ENCODE measurements around the gene SUPT3H. TPM values are rescaled to one million over a fixed set of nuclear protein-coding genes. Genes with fewer than 3 reads are reported as not detected.

The SUPT3H gene
- total and polyA plus RNA-seq, 2 of the 8 experiments (the other 6 are each of a cell fraction or from before 2014, with no cell fraction given) = 18.8 to 23.0 TPM

- Histone ChIP-seq H3K79me1 (ENCODE audit: low read depth, low read length) (no peaks in the 10 kb centered on the region), H3K9me3 (ENCODE audit: insufficient read depth in 2 of 2, low read depth in 1 of 2, low read length in 1 of 2) (peaks cover 7% of the 10 kb centered on the region in 2 experiments; a peak in 3 of 4 replicates), H2BK120ac (replicated peaks; ENCODE audit: low read depth, low read length) (no peak overlapping the region), H3K4me2 (ENCODE audit: insufficient read depth in 1 of 2, low read depth in 2 of 2, low read length in 2 of 2) (no peak overlapping the region), H4K5ac (ENCODE audit: insufficient read length, low read depth, low read length) (no peak overlapping the region), H2AK5ac (ENCODE audit: low read depth, low read length) (no peak overlapping the region), H4K91ac (replicated peaks; ENCODE audit: insufficient read length, low read length) (no peak overlapping the region), H3K9ac (replicated peaks in 1 of 4; ENCODE audit: extremely low read depth in 1 of 4, low read depth in 3 of 4, low read length in 3 of 4) (no peak overlapping the region), H2BK20ac (ENCODE audit: low read length) (no peak overlapping the region), H4K8ac (ENCODE audit: extremely low read depth, insufficient read depth, low read length) (no peak overlapping the region), H3K14ac (ENCODE audit: insufficient read length) (no peak overlapping the region), H4K20me1 (replicated peaks in 1 of 2; ENCODE audit: control insufficient read depth in 1 of 2, insufficient read depth in 2 of 2, low read length in 2 of 2) (no peaks in the 10 kb centered on the region), H3K56ac (replicated peaks; ENCODE audit: insufficient read length, low read depth, low read length) (no peak overlapping the region), H2AFZ (ENCODE audit: low read length) (no peak overlapping the region), H3K4me3 (ENCODE audit: extremely low read depth in 1 of 4, insufficient read depth in 2 of 4, low read depth in 3 of 4, low read length in 4 of 4) (no peak overlapping the region), H3K27me3 (replicated peaks in 1 of 4; ENCODE audit: control insufficient read depth in 3 of 4, extremely low read depth in 1 of 4, insufficient read depth in 3 of 4, low read length in 3 of 4) (no peaks in the 10 kb centered on the region), H3K23ac (ENCODE audit: insufficient read length) (no peak overlapping the region), H3K27ac (ENCODE audit: low read depth, low read length) (no peak overlapping the region), H2BK12ac (ENCODE audit: low read depth, low read length) (no peak overlapping the region), H3K4ac (replicated peaks; ENCODE audit: insufficient read length, low read depth, low read length) (no peak overlapping the region), H3K79me2 (ENCODE audit: control insufficient read depth in 1 of 2, insufficient read depth in 2 of 2, low read length in 2 of 2) (no peaks in the 10 kb centered on the region), H2BK5ac (ENCODE audit: low read depth, low read length) (no peak overlapping the region), H3K36me3 (ENCODE audit: control insufficient read depth in 2 of 4, insufficient read depth in 4 of 4, low read length in 3 of 4) (peaks cover 0 to 4% (median 1%) of the 10 kb centered on the region in 4 experiments; a peak in 2 of 8 replicates), H3K4me1 (replicated peaks in 1 of 4; ENCODE audit: control insufficient read depth in 3 of 4, insufficient read depth in 4 of 4, low read length in 3 of 4) (no peaks in the 10 kb centered on the region), H2BK15ac (ENCODE audit: low read length) (no peak overlapping the region), H3K23me2 (ENCODE audit: low read depth, low read length) (no peaks in the 10 kb centered on the region), H3K18ac (ENCODE audit: extremely low read depth, low read length) (no peak overlapping the region)
- 96% methylated on average over 2 of the region's 2 CpGs; no CpG with 5 or more reads in 1 of the 2 experiments for WGBS, 2 experiments (ENCODE audit: extremely low coverage in 1 of 2, insufficient coverage in 1 of 2, insufficient read length in 1 of 2, insufficient replicate concordance in 2 of 2, low coverage in 1 of 2, low lambda C conversion rate in 2 of 2, missing lambda C conversion rate in 1 of 2)
- CTCF ChIA-PET (ENCODE audit: partially characterized antibody) = interaction anchor here (0.6 kb wide), 1 partner anchor 489 kb away, joined by 3 read pairs; no protein-coding TSS in a partner anchor
- no peak for DNase-seq (ENCODE audit: low read depth in 1 of 2, low spot score in 2 of 2)
- FAIRE-seq = no peak
- POLR2A ChIA-PET (ENCODE audit: partially characterized antibody) = no interaction called here
- TF ChIP-seq SIX5 (IDR thresholded peaks at IDR 0.05; ENCODE audit: low read depth, low read length) = no peak
- no peak for TF ChIP-seq POU5F1 (IDR thresholded peaks at IDR 0.05; ENCODE audit: low read depth, low read length)
- TF ChIP-seq MAX (IDR thresholded peaks at IDR 0.05) = no peak
- no peak for TF ChIP-seq CBX8 (IDR thresholded peaks at IDR 0.05; ENCODE audit: borderline replicate concordance, low read depth, low read length)
- no peak for TF ChIP-seq YY1 (IDR thresholded peaks at IDR 0.05; ENCODE audit: low read depth, low read length)
- no peak for TF ChIP-seq ZNF274 (IDR thresholded peaks at IDR 0.05; ENCODE audit: borderline replicate concordance, extremely low read depth, low read length)
- TF ChIP-seq KDM1A (IDR thresholded peaks at IDR 0.05; ENCODE audit: borderline replicate concordance, low read length) = no peak
- TF ChIP-seq GTF2F1 (IDR thresholded peaks at IDR 0.05; ENCODE audit: borderline replicate concordance, low read depth, low read length) = no peak
- TF ChIP-seq HDAC6 (IDR thresholded peaks at IDR 0.05; ENCODE audit: low read depth, low read length) = no peak
- TF ChIP-seq RFX5 (IDR thresholded peaks at IDR 0.05; ENCODE audit: borderline replicate concordance, low read depth, low read length) = no peak
- TF ChIP-seq NRF1 (IDR thresholded peaks at IDR 0.05; ENCODE audit: low read depth, low read length) = no peak
- no peak for TF ChIP-seq BCL11A (IDR thresholded peaks at IDR 0.05; ENCODE audit: low read depth in 2 of 2, low read length in 2 of 2)
- no peak for TF ChIP-seq BACH1 (IDR thresholded peaks at IDR 0.05; ENCODE audit: low read length)
- TF ChIP-seq HDAC2 (IDR thresholded peaks at IDR 0.05; ENCODE audit: borderline replicate concordance in 1 of 2, low read depth in 2 of 2, low read length in 2 of 2) = no peak
- TF ChIP-seq MAFK (IDR thresholded peaks at IDR 0.05; ENCODE audit: low read depth, low read length) = no peak
These were observed 426.4 kb downstream of the SUPT3H start for GRCh38 chr6:44951253-44951747.
